ENCODE results near the gene HTR3E.

GRCh38 chr3:184155644-184156521, 59.0 kb downstream of the HTR3E start:
- no peak for TF ChIP-seq POLR2AphosphoS5 (IDR thresholded peaks at IDR 0.05)
- TF ChIP-seq, protein P1, sequence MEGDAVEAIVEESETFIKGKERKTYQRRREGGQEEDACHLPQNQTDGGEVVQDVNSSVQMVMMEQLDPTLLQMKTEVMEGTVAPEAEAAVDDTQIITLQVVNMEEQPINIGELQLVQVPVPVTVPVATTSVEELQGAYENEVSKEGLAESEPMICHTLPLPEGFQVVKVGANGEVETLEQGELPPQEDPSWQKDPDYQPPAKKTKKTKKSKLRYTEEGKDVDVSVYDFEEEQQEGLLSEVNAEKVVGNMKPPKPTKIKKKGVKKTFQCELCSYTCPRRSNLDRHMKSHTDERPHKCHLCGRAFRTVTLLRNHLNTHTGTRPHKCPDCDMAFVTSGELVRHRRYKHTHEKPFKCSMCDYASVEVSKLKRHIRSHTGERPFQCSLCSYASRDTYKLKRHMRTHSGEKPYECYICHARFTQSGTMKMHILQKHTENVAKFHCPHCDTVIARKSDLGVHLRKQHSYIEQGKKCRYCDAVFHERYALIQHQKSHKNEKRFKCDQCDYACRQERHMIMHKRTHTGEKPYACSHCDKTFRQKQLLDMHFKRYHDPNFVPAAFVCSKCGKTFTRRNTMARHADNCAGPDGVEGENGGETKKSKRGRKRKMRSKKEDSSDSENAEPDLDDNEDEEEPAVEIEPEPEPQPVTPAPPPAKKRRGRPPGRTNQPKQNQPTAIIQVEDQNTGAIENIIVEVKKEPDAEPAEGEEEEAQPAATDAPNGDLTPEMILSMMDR (IDR thresholded peaks at IDR 0.05), result no peak
